Endothelial cell of umbilical vein (primary cell): Measurements from ENCODE around the gene UBL7. TPM values are rescaled to one million over a fixed set of nuclear protein-coding genes. Genes with fewer than 3 reads are reported as not detected.

Experiments
- BruUV-seq: library from RNA; stranded (reverse); fragments of 400-500 nt; replicated peaks from 2 replicates; lab custom pipeline; 2021; lab: Mats Ljungman, UMichigan
- CTCF ChIA-PET: fragments of 300-600, 350-600 bp; sonication (Branson Sonifier 250); formaldehyde crosslinking; loops from one replicate; lab custom pipeline; 2021; ENCODE audit warnings: antibody characterized with exemption, inconsistent platforms; lab: Charles Lee
- POLR2A ChIA-PET: fragments of 300-600, 350-600 bp; sonication (Branson Sonifier 250); formaldehyde crosslinking; loops from one replicate; lab custom pipeline; 2021; ENCODE audit warnings: antibody characterized with exemption, inconsistent platforms; lab: Charles Lee
- DNase-seq: peaks from one replicate; pipeline ENCODE4 v3.0.0-alpha.2; 2011; ENCODE audit warnings: low read depth, low spot score
- FAIRE-seq: peaks from 2 replicates; lab custom pipeline; 2011; peaks lifted over from hg19 to GRCh38; lab: Jason Lieb, UNC
- H2AFZ ChIP-seq: 2 replicates; pipeline ENCODE4 v1.6.0; 2012; ENCODE audit warnings: low read depth, low read length, control low read depth, inconsistent platforms
- H3K27ac ChIP-seq: 2 replicates; pipeline ENCODE4 v1.5.1; 2011; ENCODE audit warnings: low read depth, mild to moderate bottlenecking, control low read depth, low read length, moderate library complexity; ENCODE audit not compliant: insufficient read depth
- H3K27me3 ChIP-seq, 2 experiments: 2 replicates each; pipeline versions ENCODE4 v1.6.0 to v1.6.1; 2011; ENCODE audit warnings: low read length in 2 of 2, mixed read lengths in 1 of 2; ENCODE audit not compliant: control insufficient read depth in 2 of 2, insufficient read depth in 2 of 2
- H3K36me3 ChIP-seq, 2 experiments: 2 replicates in 1 of 2; 3 replicates in 1 of 2; pipeline ENCODE4 v1.5.1; 2011; ENCODE audit warnings: low read length in 2 of 2, mild to moderate bottlenecking in 1 of 2, moderate library complexity in 1 of 2; ENCODE audit not compliant: control insufficient read depth in 2 of 2, insufficient read depth in 2 of 2; ENCODE audit errors: extremely low read depth in 1 of 2
- H3K4me1 ChIP-seq: 3 replicates; pipeline ENCODE4 v1.5.1; 2011; ENCODE audit warnings: mild to moderate bottlenecking, low read length; ENCODE audit not compliant: control insufficient read depth, insufficient read depth; ENCODE audit errors: extremely low read depth
- H3K4me2 ChIP-seq: 2 replicates; pipeline ENCODE4 v1.6.1; 2011; ENCODE audit warnings: low read length, control low read depth, mixed read lengths; ENCODE audit not compliant: insufficient read depth
- H3K4me3 ChIP-seq, 3 experiments: fragments of 200-600 bp in 1 of 3; sonication (generic), shearing (Covaris generic) in 1 of 3; replicated peaks in 1 of 3; 2 replicates each; pipeline ENCODE4 v1.5.1; 2011 to 2016; ENCODE audit warnings: control low read depth in 3 of 3, low read length in 3 of 3, mild to moderate bottlenecking in 2 of 3, inconsistent platforms in 1 of 3, low read depth in 1 of 3, moderate library complexity in 1 of 3; ENCODE audit not compliant: insufficient read depth in 1 of 3
- H3K79me2 ChIP-seq: 2 replicates; pipeline ENCODE4 v1.6.0; 2012; ENCODE audit warnings: low read length, inconsistent platforms; ENCODE audit not compliant: control insufficient read depth, insufficient read depth
- H3K9ac ChIP-seq: replicated peaks from 2 replicates; pipeline ENCODE3; 2011; ENCODE audit warnings: low read length, control low read depth; ENCODE audit not compliant: insufficient read depth; ENCODE audit errors: extremely low read depth
- H3K9me1 ChIP-seq: replicated peaks from 3 replicates; pipeline ENCODE4 v1.6.0; 2011; ENCODE audit warnings: mild to moderate bottlenecking, low read length; ENCODE audit not compliant: control insufficient read depth, insufficient read depth; ENCODE audit errors: extremely low read depth
- H3K9me3 ChIP-seq: replicated peaks from 2 replicates; pipeline ENCODE4 v1.5.1; 2012; ENCODE audit warnings: low read length, inconsistent platforms; ENCODE audit not compliant: control insufficient read depth, insufficient read depth
- H4K20me1 ChIP-seq: replicated peaks from 2 replicates; pipeline ENCODE3; 2011; ENCODE audit warnings: mild to moderate bottlenecking, low read length; ENCODE audit not compliant: control insufficient read depth, insufficient read depth; ENCODE audit errors: extremely low read depth
- CTCF ChIP-seq, 2 donors: IDR thresholded peaks; 1 replicate in 1 of 2; 2 replicates in 1 of 2; pipeline ENCODE4 v1.5.1; 2011; ENCODE audit warnings: low read length in 2 of 2, mild to moderate bottlenecking in 2 of 2, moderate library complexity in 2 of 2, control low read depth in 1 of 2, inconsistent platforms in 1 of 2, low read depth in 1 of 2; ENCODE audit not compliant: insufficient read depth in 1 of 2; ENCODE audit errors: extremely low read depth in 1 of 2
- EZH2 ChIP-seq: IDR thresholded peaks from 2 replicates; pipeline ENCODE4 v1.6.1; 2012; ENCODE audit warnings: borderline replicate concordance, low read depth, mild to moderate bottlenecking, moderate library complexity, low read length, inconsistent platforms; ENCODE audit not compliant: severe bottlenecking
- FOS ChIP-seq: IDR thresholded peaks from 2 replicates; pipeline ENCODE4 v1.6.1; 2011; ENCODE audit warnings: mild to moderate bottlenecking, low read length, moderate library complexity, borderline replicate concordance; ENCODE audit not compliant: insufficient read depth
- GATA2 ChIP-seq: IDR thresholded peaks from 2 replicates; pipeline ENCODE4 v1.7.0; 2011; ENCODE audit warnings: low read depth, mild to moderate bottlenecking, moderate library complexity, mixed read lengths, low read length; ENCODE audit not compliant: insufficient read length, insufficient read depth
- JUN ChIP-seq: IDR thresholded peaks from 2 replicates; pipeline ENCODE4 v1.6.1; 2011; ENCODE audit warnings: borderline replicate concordance, low read depth; ENCODE audit not compliant: insufficient read length, insufficient read depth
- MAX ChIP-seq: IDR thresholded peaks from 2 replicates; pipeline ENCODE4 v1.6.1; 2011; ENCODE audit not compliant: insufficient read depth, insufficient read length
- MYC ChIP-seq: IDR thresholded peaks from one replicate; pipeline ENCODE4 v1.6.1; 2011; ENCODE audit warnings: mild to moderate bottlenecking, low read depth, low read length
- POLR2A ChIP-seq: IDR thresholded peaks from 2 replicates; pipeline ENCODE4 v1.6.1; 2012; ENCODE audit warnings: low read depth, mild to moderate bottlenecking, control low read depth, low read length
- POLR2AphosphoS5 ChIP-seq: IDR thresholded peaks from 2 replicates; pipeline ENCODE4 v1.6.1; 2012; ENCODE audit warnings: low read depth, mild to moderate bottlenecking, control low read depth, low read length, moderate library complexity; ENCODE audit not compliant: insufficient read depth
- dilution Hi-C: fragments of 300-500 bp; cut with MboI; formaldehyde crosslinking; loops from one replicate; pipeline ENCODE4 v1.15.0; 2019; ENCODE audit warnings: low sequenced_read_pairs; ENCODE audit not compliant: extremely low pct_ligation_motif_present
- intact Hi-C: fragments of 100-400 bp; cut with micrococcal nuclease; formaldehyde crosslinking; loops from one replicate; pipeline ENCODE4 v1.10.0; 2022
- polyA plus RNA-seq, 4 experiments: library from polyadenylated mRNA; depleted of rRNA in 3 of 4; stranded (reverse) in 3 of 4; unstranded in 1 of 4; fragments of >200 nt; gene quantifications; 2 replicates each; pipeline versions ENCODE4 v1.2.1 to v1.2.3, GENCODE V29; 2011 to 2012; ENCODE audit warnings: missing spikeins in 1 of 4
- total RNA-seq: library from RNA; stranded (reverse); gene quantifications from 2 replicates; pipeline ENCODE4 v1.2.3, GENCODE V29; 2021

UBL7 gene
- total and polyA plus RNA-seq, 2 donors (not counting 3 experiments of a cell fraction or from before 2014, with no cell fraction given), result 32.8 to 90.4 TPM

GRCh38 chr15:74506515-74506840, 45.5 kb upstream of the UBL7 start:
- peaks cover 7% of the 10 kb centered on the region for H3K4me1 ChIP-seq
- FAIRE-seq, result no peak
- H3K9me1 ChIP-seq, result no peaks in the 10 kb centered on the region
- intact Hi-C loops, result no loop called here
- CTCF ChIA-PET, result interaction anchor here (0.7 kb wide), 1 partner anchor 68 kb away, joined by 3 read pairs; no protein-coding TSS in a partner anchor
- H3K9me3 ChIP-seq, result no peaks in the 10 kb centered on the region
- no peaks in the 10 kb centered on the region for H3K27me3 ChIP-seq
- no peak overlapping the region for H3K27ac ChIP-seq
- POLR2A ChIA-PET, result no interaction called here
- no peak overlapping the region for H2AFZ ChIP-seq
- TF ChIP-seq GATA2, result no peak
- TF ChIP-seq MAX, result no peak
- no peak for TF ChIP-seq POLR2AphosphoS5
- no peak for TF ChIP-seq MYC
- TF ChIP-seq CTCF (IDR thresholded peaks at IDR 0.05; ENCODE audit: extremely low read depth in 1 of 2, insufficient read depth in 1 of 2, low read depth in 1 of 2, low read length in 2 of 2), result no peak
- TF ChIP-seq JUN, result no peak
- TF ChIP-seq EZH2, result no peak
- TF ChIP-seq FOS, result no peak
- TF ChIP-seq POLR2A, result no peak
- dilution Hi-C loops, result no loop called here
- BruUV-seq, result no TSS peak
- no peaks in the 10 kb centered on the region for H3K79me2 ChIP-seq
- H3K4me3 ChIP-seq, result no peak overlapping the region
- no peaks in the 10 kb centered on the region for H3K36me3 ChIP-seq
- DNase-seq, result no peak
- H3K4me2 ChIP-seq, result no peak overlapping the region
- no peaks in the 10 kb centered on the region for H4K20me1 ChIP-seq
- H3K9ac ChIP-seq, result no peak overlapping the region
